Heart left ventricle (tissue), 16 donors: Measurements from ENCODE around the gene C4B. TPM values are rescaled to one million over a fixed set of nuclear protein-coding genes. Genes with fewer than 3 reads are reported as not detected.

ENCODE experiments used
- ATAC-seq, 4 donors: fragments of 200-7000 bp; cut with Tn5 transposase; one replicate each; pipeline ENCODE4 v1.9.1; 2020 to 2022; ENCODE audit warnings: moderate library complexity in 4 of 4, mild to moderate bottlenecking in 3 of 4, moderate number of reproducible peaks in 1 of 4
- DNase-seq, 5 donors: peaks; one replicate each; pipeline ENCODE4 v3.0.0-alpha.2; 2020
- H3K27ac ChIP-seq, 12 donors: fragments of 200-600 bp; sonication (generic) in 4 of 12; one replicate each; pipeline versions ENCODE4 v1.5.0 to v1.8.0; 2016 to 2022; ENCODE audit warnings: mild to moderate bottlenecking in 2 of 12
- H3K27me3 ChIP-seq, 9 donors: fragments of 200-600 bp; sonication (generic) in 2 of 9; one replicate each; pipeline versions ENCODE4 v1.5.1 to v1.8.0; 2016 to 2022; ENCODE audit warnings: mild to moderate bottlenecking in 3 of 9
- H3K36me3 ChIP-seq, 9 donors: fragments of 200-600 bp; sonication (generic) in 2 of 9; one replicate each; pipeline versions ENCODE4 v1.5.0 to v1.8.0; 2018 to 2022; ENCODE audit warnings: mild to moderate bottlenecking in 2 of 9
- H3K4me1 ChIP-seq, 12 donors: fragments of 200-600 bp; sonication (generic) in 4 of 12; one replicate each; pipeline versions ENCODE4 v1.5.0 to v1.8.0; 2016 to 2022; ENCODE audit warnings: mild to moderate bottlenecking in 3 of 12
- H3K4me3 ChIP-seq, 12 donors: fragments of 200-600 bp; sonication (generic) in 4 of 12; one replicate each; pipeline versions ENCODE4 v1.5.0 to v1.8.0; 2017 to 2022; ENCODE audit warnings: mild to moderate bottlenecking in 9 of 12, moderate library complexity in 4 of 12
- H3K9me3 ChIP-seq, 12 donors: fragments of 200-600 bp; sonication (generic) in 4 of 12; one replicate each; pipeline versions ENCODE4 v1.5.0 to v1.8.0; 2016 to 2022; ENCODE audit warnings: mild to moderate bottlenecking in 1 of 12
- CTCF ChIP-seq, 12 donors: fragments of 200-600 bp; sonication (generic) in 4 of 12; IDR thresholded peaks; one replicate each; pipeline versions ENCODE4 v1.5.0 to v1.8.0; 2018 to 2022; ENCODE audit warnings: antibody characterized with exemption in 12 of 12, mild to moderate bottlenecking in 5 of 12
- POLR2A ChIP-seq, 2 donors: fragments of 450-650 bp; IDR thresholded peaks; one replicate each; pipeline ENCODE4 v1.6.1; 2017; ENCODE audit warnings: antibody characterized with exemption in 2 of 2, mild to moderate bottlenecking in 2 of 2, moderate library complexity in 2 of 2
- WGBS, 4 donors: extraction: QIAGEN DNeasy Blood & Tissue Kit in 2 of 4; methylation state at CpG; one replicate each; pipeline versions ENCODE4 v1.1.5 to v1.1.7; 2013 to 2018; 5-methylcytosine and 5-hydroxymethylcytosine counted together
- intact Hi-C, 10 donors: fragments of 100-400 bp; cut with DNase I; formaldehyde crosslinking; loops; one replicate each; pipeline versions ENCODE4 v1.11.1 to v1.14.2; 2022
- polyA plus RNA-seq, 2 donors: library from polyadenylated mRNA; stranded (reverse); fragments of 200-250 nt; gene quantifications; one replicate each; pipeline ENCODE4 v1.2.3, GENCODE V29; 2013
- total RNA-seq, 9 donors: library from RNA; depleted of rRNA in 2 of 9; stranded (reverse); fragments of >200 nt in 2 of 9; fragmentation: NEBNext Ultra II Directional in 3 of 9; extraction: Animal tissue kit (Norgen Biotek cat#: 25700) in 3 of 9; gene quantifications; one replicate each; pipeline versions ENCODE4 v1.1.0 to v1.2.4, GENCODE V29; 2016 to 2023
- donor health status: ischemic (EF 13 %, LVEDD 7.1; RV severe dilation, severe dysfunction).
- donor health status: healthy with polysubstance abuse.
- donor health status: DM: no; HTN: yes; CAD: no.
- donor health status: DM: no; HTN: no; CAD: no.
- donor health status: ischemic (EF 25% LVEDD 6.9; RV normal size, moderate dysfunction).
- donor health status: ischemic (EF 25% LVEDD 5.7; RV mildly dilated, moderate dysfunction).
- donor health status: healthy.
- donor health status: DM: yes; HTN: yes; CAD: no.
- donor health status: ischemic (EF 35%, LVEDD 5.7; RV mildly dilated, moderate dysfunction).
- donor health status: nonischemic (EF 11% LVEDD 7.7; RV severe dilation, severe dysfunction).
- donor health status: DM: yes; HTN: yes; CAD: no.
- donor health status: PGD.
- donor health status: ischemic (EF 29% LVEDD 5.4; RV normal size, mild dysfunction).
- donor health status: nonischemic (EF 23%, LVEDD 6.1; RV moderate dilation, normal function).

C4B gene
- total and polyA plus RNA-seq, 11 donors: 30.8 to 307 (median 73.9) TPM

- intact Hi-C loops: no loop called here
- Histone ChIP-seq H3K4me3 (no peak overlapping the region), H3K27me3 (no peaks in the 10 kb centered on the region), H3K4me1 (peaks cover 0 to 20% (median 15%) of the 10 kb centered on the region in 12 donors), H3K9me3 (no peaks in the 10 kb centered on the region), H3K27ac (no peak overlapping the region), H3K36me3 (peaks cover 0 to 78% (median 72%) of the 10 kb centered on the region in 9 donors)
- TF ChIP-seq POLR2A (IDR thresholded peaks at IDR 0.05) (no peak), CTCF (IDR thresholded peaks at IDR 0.05) (no peak)
- 85 to 96% (median 86%) methylated on average over 3 of the region's 3 CpGs for WGBS, 4 donors
- ATAC-seq (no peak), DNase-seq (no peak)
Measured at GRCh38 chr6:31967926-31968320, 46.7 kb upstream of the C4B start.

DNA sequence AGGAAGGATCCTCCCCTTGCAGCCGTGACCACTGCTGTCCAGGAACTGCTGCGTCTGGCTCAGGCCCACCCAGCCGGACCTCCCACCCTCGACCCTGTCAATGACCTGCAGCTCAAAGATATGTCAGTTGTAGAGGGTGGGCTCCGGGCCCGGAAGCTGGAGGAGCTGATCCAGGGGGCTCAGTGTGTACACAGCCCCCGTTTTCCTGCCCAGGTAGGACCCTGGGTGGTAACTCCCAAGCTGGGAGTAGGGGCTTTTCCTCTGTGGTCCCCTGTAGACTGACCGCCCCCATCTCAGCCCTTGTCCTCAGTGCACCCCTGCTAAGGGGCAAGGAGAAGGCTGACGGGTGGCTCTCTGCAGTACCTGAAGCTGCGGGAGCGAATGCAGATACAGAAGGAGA is 46.3 kb upstream of the C4B start:
- Histone ChIP-seq H3K4me3 (no peak overlapping the region), H3K9me3 (no peaks in the 10 kb centered on the region), H3K36me3 (peaks cover 0 to 74% (median 68%) of the 10 kb centered on the region in 9 donors), H3K27ac (no peak overlapping the region), H3K4me1 (peaks cover 0 to 24% (median 19%) of the 10 kb centered on the region in 12 donors), H3K27me3 (no peaks in the 10 kb centered on the region)
- intact Hi-C loops: no loop called here
- 75 to 89% (median 83%) methylated on average over 9 to 11 of the region's 11 CpGs for WGBS, 4 donors
- no peak for TF ChIP-seq CTCF (IDR thresholded peaks at IDR 0.05)
- TF ChIP-seq POLR2A (IDR thresholded peaks at IDR 0.05): no peak
- ATAC-seq: no peak
- no peak for DNase-seq

GRCh38 chr6:31968791-31969711 is 45.5 kb upstream of the C4B start:
- Histone ChIP-seq H3K4me3 (no peak overlapping the region), H3K9me3 (no peaks in the 10 kb centered on the region), H3K27me3 (no peaks in the 10 kb centered on the region), H3K27ac (no peak overlapping the region), H3K4me1 (peaks cover 0 to 31% (median 24%) of the 10 kb centered on the region in 12 donors), H3K36me3 (peaks cover 0 to 67% (median 61%) of the 10 kb centered on the region in 9 donors)
- intact Hi-C loops: no loop called here
- WGBS, 4 donors: 85 to 89% (median 88%) methylated on average over 18 to 23 of the region's 23 CpGs
- TF ChIP-seq POLR2A (IDR thresholded peaks at IDR 0.05) (no peak), CTCF (IDR thresholded peaks at IDR 0.05) (no peak)
- ATAC-seq: no peak
- DNase-seq: no peak
